Measurements from ENCODE around the gene DNM2.
A peak's percentile ranks its signal among the peaks of the same experiment; 100 is the strongest.

The DNM2 gene

DNA sequence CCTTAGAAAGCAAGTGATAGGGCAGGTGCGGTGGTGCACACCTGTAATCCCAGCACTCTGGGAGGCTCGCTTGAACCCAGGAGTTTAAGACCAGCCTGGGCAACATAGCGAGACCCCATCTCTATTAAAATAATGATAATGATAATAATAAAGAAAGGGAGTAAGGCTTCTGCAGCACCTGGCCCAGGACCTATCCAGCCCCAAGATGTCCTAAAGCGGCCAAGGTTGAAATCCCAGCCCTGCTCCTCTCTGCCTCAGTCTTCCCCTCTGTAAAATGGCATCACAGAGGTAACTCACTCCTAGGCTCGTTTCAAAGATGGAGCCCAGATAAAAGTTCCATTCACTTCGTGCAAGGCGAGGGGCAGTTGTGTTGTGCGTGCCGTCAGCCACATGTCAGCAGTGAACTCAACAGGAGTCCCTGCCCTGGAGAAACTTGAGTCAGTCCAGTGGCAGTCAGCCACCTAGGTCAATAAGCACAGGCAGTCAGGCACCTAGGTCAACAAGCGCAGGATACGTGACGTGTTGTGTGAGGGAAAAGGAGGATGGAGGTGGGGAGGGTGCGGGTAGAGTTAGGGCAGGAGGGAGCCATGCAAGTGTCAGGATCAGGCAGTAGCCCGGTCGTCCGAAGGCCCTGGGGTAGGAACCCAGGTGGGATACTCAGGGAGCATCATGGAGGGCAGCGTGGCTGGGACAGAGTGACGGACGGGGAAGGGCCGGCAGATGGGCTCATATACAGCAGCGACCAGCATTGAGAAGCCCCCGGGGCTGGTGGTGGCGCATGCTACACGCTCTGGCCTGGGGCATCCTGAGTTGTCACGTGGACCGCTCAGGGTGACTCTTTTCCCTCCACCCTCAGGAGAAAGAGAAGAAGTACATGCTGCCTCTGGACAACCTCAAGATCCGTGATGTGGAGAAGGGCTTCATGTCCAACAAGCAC is 101.5 kb downstream of the DNM2 start:
- H3K27me3 Mint-ChIP-seq = no peaks in the 10 kb centered on the region
- DNase-seq = no peak
- H3K36me3 Mint-ChIP-seq = peaks cover 41% of the 10 kb centered on the region
- CTCF ChIA-PET = interaction anchor here (1.2 to 2.9 kb wide), 2 partner anchors 102 to 118 kb away, joined by 4 to 18 read pairs; partner anchors contain the start of gene DNM2
- peaks cover 8% of the 10 kb centered on the region for H3K4me1 Mint-ChIP-seq
- peak overlapping the region; percentile 71 for H3K27ac Mint-ChIP-seq
- no peak overlapping the region for H3K4me3 Mint-ChIP-seq
- no peaks in the 10 kb centered on the region for H3K9me3 Mint-ChIP-seq

DNA sequence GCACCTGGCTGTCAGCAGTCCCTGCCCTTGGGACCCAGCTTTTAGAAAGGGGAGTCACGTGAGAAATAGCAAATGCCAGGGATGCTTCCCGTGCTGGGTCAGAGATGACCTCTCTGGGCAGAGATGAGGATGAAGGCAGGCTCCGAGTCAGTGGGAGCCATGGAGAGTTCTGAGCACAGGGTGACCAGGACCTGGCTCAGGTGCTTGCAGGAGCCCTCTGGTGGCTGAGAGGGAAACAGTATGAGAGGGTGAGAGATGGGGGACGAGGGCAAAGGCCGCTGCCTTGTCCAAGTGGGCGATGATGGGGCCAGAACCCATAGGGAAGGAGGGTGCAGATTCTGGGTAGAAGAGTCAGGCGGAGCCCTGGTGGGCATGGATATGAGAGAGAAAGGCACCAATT is 102.3 kb downstream of the DNM2 start:
- no peaks in the 10 kb centered on the region for H3K27me3 Mint-ChIP-seq
- H3K9me3 Mint-ChIP-seq = no peaks in the 10 kb centered on the region
- H3K4me3 Mint-ChIP-seq = no peak overlapping the region
- peaks cover 41% of the 10 kb centered on the region for H3K36me3 Mint-ChIP-seq
- H3K4me1 Mint-ChIP-seq = peaks cover 8% of the 10 kb centered on the region
- CTCF ChIA-PET = interaction anchor here (0.9 to 2.9 kb wide), 5 partner anchors 10 to 118 kb away, joined by 3 to 18 read pairs (median 4); partner anchors contain the start of genes DNM2 and TMED1
- H3K27ac Mint-ChIP-seq = peak overlapping the region; percentile 71
- no peak for DNase-seq

DNA sequence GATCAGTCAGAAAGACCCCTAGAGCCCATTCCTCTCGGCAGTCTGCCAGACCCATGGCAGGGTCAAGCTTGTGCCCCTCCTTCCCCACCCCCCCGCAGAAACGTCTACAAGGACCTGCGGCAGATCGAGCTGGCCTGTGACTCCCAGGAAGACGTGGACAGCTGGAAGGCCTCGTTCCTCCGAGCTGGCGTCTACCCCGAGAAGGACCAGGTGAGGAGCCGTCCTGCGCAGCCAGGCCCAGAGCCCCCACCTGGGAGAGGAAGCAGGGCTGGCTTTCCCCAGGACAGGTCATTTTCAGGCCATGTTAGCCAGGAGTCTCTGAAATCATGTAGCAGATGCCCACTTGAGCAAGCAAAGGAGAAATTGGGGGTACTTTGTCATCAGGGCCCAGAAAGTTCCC is 105.8 kb downstream of the DNM2 start:
- DNase-seq = no peak
- CTCF ChIA-PET = interaction anchor here (0.7 kb wide), 1 partner anchor 35 kb away, joined by 3 read pairs; no protein-coding TSS in a partner anchor
- peaks cover 42% of the 10 kb centered on the region for H3K36me3 Mint-ChIP-seq
- H3K27ac Mint-ChIP-seq = no peak overlapping the region
- H3K4me1 Mint-ChIP-seq = peaks cover 8% of the 10 kb centered on the region
- H3K27me3 Mint-ChIP-seq = no peaks in the 10 kb centered on the region
- H3K4me3 Mint-ChIP-seq = no peak overlapping the region
- H3K9me3 Mint-ChIP-seq = no peaks in the 10 kb centered on the region

DNA sequence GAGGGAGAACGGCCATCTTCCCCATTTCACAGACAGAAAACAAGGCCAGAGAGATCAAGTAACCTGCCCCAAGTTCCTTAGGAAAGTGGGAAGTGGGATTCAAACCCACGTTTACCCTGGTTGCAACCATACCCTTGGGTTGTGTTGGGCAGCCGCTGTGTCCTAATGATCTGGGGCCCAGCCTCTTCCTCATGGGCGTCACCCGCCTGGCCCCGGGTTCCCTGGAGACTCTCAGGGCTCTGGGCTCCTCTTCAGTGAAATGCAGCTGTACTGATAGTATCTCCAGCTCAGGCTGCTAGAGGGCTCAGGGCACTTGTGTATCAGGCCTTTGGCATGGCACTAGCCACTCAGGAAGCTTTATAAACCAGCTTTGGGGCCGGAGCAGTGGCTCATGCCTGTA is 108.4 kb downstream of the DNM2 start:
- Mint-ChIP-seq H3K9me3 (no peaks in the 10 kb centered on the region), H3K27me3 (no peaks in the 10 kb centered on the region), H3K36me3 (peaks cover 29% of the 10 kb centered on the region), H3K27ac (no peak overlapping the region), H3K4me1 (no peaks in the 10 kb centered on the region), H3K4me3 (no peak overlapping the region)
- CTCF ChIA-PET = interaction anchor here (1.4 to 1.5 kb wide), 2 partner anchors 9 to 38 kb away, joined by 4 to 6 read pairs; partner anchors contain the start of gene TMED1
- DNase-seq = no peak

DNA sequence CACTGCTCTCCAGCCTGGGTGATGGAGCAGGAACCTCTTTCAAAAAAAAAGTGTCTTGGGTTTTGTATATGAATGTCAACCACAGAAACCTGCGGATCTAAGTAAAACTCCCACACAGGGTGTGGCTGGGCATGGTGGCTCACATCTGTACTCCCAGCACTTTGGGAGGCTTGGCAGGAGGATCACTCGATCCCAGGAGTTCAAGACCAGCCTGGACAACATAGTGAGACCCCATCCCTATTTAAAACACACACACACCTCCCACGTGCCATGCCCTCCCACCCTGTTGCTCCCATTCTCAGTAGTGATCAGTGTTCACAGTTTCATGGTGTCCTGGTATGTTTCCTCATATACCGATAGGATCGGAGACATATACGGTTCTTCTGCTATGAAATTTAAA is 109.0 kb downstream of the DNM2 start:
- Mint-ChIP-seq H3K27ac (no peak overlapping the region), H3K4me1 (no peaks in the 10 kb centered on the region), H3K36me3 (peaks cover 26% of the 10 kb centered on the region), H3K4me3 (no peak overlapping the region), H3K9me3 (no peaks in the 10 kb centered on the region), H3K27me3 (no peaks in the 10 kb centered on the region)
- CTCF ChIA-PET = interaction anchor here (0.9 to 1.5 kb wide), 3 partner anchors 9 to 125 kb away, joined by 3 to 6 read pairs (median 4); partner anchors contain the start of genes QTRT1 and TMED1
- DNase-seq = no peak

DNA sequence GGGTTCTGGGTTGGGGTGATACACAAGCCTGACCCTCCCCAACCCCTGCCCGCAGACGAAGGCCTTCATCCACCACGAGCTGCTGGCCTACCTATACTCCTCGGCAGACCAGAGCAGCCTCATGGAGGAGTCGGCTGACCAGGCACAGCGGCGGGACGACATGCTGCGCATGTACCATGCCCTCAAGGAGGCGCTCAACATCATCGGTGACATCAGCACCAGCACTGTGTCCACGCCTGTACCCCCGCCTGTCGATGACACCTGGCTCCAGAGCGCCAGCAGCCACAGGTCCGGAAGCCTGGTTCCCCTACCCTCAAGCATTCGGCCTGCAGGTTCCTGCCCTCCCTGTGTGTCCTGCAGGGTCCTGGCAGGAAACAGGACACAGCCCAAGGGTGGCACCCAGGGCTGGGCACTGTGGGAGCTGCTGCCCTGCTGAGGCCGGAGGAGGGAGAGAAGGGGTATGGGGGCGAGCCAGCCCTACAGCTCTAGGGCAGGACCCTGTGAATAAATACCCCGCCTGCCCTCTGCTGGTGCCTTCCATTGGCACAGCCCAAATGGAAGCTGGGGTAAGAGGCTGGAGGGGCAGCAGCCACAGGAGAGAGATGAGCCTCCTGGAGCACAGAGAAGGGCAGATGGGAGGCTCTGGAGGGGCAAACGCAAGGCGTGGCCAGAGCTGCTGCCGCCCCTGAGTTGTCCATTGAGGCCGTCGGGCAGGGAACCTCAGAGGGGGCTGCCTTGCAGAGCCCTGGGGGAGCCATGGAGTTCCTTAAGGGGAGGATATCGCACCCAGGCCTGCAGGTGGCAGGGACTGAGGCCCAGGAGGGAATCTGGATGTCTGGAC is 111.3 kb downstream of the DNM2 start:
- no peak overlapping the region for H3K27ac Mint-ChIP-seq
- DNase-seq = no peak
- CTCF ChIA-PET = interaction anchor here (1.0 to 1.5 kb wide), 4 partner anchors 11 to 112 kb away, joined by 3 to 6 read pairs (median 4); no protein-coding TSS in a partner anchor
- no peaks in the 10 kb centered on the region for H3K4me1 Mint-ChIP-seq
- no peak overlapping the region for H3K4me3 Mint-ChIP-seq
- H3K9me3 Mint-ChIP-seq = no peaks in the 10 kb centered on the region
- H3K27me3 Mint-ChIP-seq = no peaks in the 10 kb centered on the region
- peaks cover 34% of the 10 kb centered on the region for H3K36me3 Mint-ChIP-seq

DNA sequence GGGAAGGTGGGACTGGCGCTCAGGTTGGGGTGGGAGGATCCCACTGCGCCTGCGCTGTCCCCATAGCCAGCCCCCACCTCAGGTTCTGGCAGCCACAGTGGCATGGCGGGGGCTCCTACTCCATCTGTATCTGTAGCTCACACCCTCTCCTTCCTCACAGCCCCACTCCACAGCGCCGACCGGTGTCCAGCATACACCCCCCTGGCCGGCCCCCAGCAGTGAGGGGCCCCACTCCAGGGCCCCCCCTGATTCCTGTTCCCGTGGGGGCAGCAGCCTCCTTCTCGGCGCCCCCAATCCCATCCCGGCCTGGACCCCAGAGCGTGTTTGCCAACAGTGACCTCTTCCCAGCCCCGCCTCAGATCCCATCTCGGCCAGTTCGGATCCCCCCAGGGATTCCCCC is 112.1 kb downstream of the DNM2 start:
- Mint-ChIP-seq H3K9me3 (no peaks in the 10 kb centered on the region), H3K27me3 (no peaks in the 10 kb centered on the region), H3K27ac (no peak overlapping the region), H3K4me1 (no peaks in the 10 kb centered on the region), H3K4me3 (no peak overlapping the region), H3K36me3 (peaks cover 29% of the 10 kb centered on the region)
- DNase-seq = no peak
- CTCF ChIA-PET = interaction anchor here (1.0 kb wide), 1 partner anchor 113 kb away, joined by 4 read pairs; no protein-coding TSS in a partner anchor

DNA sequence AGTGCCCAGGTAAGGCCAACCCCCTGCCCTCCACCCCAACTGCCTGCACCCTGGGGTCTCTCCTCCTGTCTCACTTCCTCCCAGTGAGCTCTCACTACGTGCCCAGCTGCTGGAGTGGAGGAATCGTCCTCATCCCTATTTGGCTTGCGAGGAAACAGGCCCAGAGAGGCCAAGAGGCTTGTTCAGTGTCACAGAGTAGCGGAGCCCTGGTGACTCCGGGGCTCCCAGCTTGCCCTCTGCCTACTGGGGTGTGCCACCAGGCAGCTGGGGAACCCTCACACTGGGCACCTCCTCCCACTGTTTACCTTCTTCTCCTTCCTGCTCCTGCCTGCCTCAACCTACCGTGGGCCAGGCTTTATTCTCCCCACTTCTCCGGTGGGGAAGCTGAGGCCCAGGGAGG is 112.5 kb downstream of the DNM2 start:
- peaks cover 28% of the 10 kb centered on the region for H3K36me3 Mint-ChIP-seq
- H3K27me3 Mint-ChIP-seq = no peaks in the 10 kb centered on the region
- no peak overlapping the region for H3K4me3 Mint-ChIP-seq
- CTCF ChIA-PET = no interaction called here
- DNase-seq = no peak
- H3K27ac Mint-ChIP-seq = no peak overlapping the region
- no peaks in the 10 kb centered on the region for H3K9me3 Mint-ChIP-seq
- peaks cover 3% of the 10 kb centered on the region for H3K4me1 Mint-ChIP-seq

DNA sequence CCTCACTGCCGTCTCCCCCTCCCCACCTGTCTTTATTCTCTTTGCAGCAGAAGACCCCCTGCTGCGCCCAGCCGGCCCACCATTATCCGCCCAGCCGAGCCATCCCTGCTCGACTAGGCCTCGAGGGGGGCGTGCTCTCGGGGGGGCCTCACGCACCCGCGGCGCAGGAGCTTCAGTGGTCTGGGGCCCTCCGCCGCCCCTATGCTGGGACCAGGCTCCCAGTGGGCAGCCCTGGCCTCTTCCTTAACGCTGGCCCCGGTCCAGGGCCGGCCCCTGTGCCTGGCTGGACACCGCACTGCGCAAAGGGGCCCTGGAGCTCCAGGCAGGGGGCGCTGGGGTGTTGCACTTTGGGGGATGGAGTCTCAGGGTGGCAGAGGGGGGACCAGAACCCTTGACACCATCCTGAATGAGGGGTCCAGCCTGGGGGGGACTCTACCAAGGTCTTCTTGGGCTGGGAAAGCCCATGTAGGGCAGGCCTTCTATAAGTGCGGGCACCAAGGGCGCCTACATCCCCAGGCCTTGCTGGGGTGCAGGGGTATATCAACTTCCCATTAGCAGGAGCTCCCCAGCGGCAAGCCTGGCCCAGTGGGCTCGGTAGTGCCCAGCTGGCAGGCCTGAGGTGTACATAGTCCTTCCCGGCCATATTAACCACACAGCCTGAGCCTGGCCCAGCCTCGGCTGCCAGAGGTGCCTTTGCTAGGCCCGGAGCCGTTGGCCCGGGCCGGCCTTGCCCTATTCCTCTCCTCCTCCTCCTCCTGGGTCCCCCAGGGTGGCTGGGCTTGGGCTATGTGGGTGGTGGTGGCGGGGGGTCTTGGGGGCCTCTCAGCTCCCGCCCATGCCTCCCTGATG is 113.3 kb downstream of the DNM2 start:
- Mint-ChIP-seq H3K4me1 (peaks cover 6% of the 10 kb centered on the region), H3K9me3 (peaks cover 2% of the 10 kb centered on the region), H3K4me3 (no peak overlapping the region), H3K27ac (no peak overlapping the region), H3K27me3 (peaks cover 4% of the 10 kb centered on the region), H3K36me3 (peaks cover 26% of the 10 kb centered on the region)
- CTCF ChIA-PET = no interaction called here
- no peak for DNase-seq

DNA sequence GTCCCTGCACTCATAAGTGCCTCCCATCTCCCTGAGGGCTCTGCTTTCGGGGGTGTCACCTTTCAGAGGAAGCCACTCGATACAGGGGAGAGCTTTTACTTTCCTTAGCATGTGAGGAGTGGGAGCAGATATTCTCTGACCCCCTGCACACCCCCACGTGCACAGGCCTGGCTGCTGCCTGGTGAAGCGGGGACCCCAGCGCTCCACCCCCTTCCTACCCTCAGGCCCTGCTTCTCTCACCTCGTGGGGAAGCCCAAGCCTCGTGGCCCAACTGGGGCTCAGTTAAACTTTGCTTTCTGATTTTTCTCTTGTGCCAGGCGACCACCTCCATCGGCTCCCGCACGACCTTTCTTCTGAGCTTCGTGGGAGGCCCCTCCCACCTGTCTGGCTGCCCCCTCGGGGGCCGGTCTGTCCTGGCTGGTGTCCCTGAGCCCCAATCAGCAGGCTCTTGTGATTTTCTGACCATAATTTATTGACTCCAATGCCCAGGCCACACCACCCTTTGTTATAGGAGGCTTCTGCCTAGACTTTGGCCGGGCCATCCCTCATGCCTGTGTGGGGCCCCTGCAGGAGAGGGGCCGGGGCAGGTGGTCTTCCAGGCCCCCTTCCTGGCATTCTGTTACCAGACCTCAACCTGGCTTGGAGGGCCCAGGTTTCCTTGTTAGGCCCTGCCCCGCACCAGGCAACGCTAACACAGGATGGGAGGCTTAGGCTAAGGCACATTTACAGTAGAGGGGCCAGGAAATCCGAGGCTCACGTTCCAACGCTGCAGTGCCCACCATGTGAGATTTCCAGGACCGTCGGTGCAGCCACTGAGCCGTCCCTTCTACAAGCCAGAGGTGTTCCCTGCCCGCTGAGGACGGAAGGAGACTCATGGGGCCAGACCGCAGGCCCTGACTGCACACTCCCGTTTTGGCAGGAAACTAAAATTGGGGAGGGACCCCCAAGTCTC is 114.4 kb downstream of the DNM2 start:
- Mint-ChIP-seq H3K27ac (no peak overlapping the region), H3K4me3 (no peak overlapping the region), H3K9me3 (peaks cover 11% of the 10 kb centered on the region), H3K4me1 (peaks cover 15% of the 10 kb centered on the region), H3K27me3 (peaks cover 4% of the 10 kb centered on the region), H3K36me3 (peaks cover 32% of the 10 kb centered on the region)
- CTCF ChIA-PET = interaction anchor here (1.3 kb wide), 1 partner anchor 32 kb away, joined by 3 read pairs; no protein-coding TSS in a partner anchor
- DNase-seq = no peak

DNA sequence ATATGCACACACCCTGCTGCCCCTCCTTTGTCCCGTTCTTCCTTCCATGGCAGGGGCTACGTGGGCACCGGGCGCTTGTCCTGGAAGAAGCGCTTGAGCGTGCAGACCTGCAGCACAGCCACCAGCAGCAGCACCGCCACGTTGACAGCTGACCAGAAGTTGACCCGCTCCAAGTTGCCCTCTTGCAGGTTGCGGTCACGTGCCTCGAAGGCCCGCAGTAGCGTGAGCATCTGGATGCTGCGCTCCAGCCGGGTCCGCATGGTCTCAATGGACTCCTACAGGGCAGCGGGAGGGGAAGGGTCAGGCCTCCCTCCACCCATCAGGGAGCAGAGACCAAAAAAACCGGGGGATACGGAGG is 115.0 kb downstream of the DNM2 start:
- peaks cover 15% of the 10 kb centered on the region for H3K4me1 Mint-ChIP-seq
- DNase-seq = no peak
- H3K4me3 Mint-ChIP-seq = no peak overlapping the region
- peaks cover 11% of the 10 kb centered on the region for H3K9me3 Mint-ChIP-seq
- peaks cover 4% of the 10 kb centered on the region for H3K27me3 Mint-ChIP-seq
- H3K36me3 Mint-ChIP-seq = peaks cover 32% of the 10 kb centered on the region
- H3K27ac Mint-ChIP-seq = no peak overlapping the region
- CTCF ChIA-PET = interaction anchor here (1.3 kb wide), 1 partner anchor 32 kb away, joined by 3 read pairs; no protein-coding TSS in a partner anchor

DNA sequence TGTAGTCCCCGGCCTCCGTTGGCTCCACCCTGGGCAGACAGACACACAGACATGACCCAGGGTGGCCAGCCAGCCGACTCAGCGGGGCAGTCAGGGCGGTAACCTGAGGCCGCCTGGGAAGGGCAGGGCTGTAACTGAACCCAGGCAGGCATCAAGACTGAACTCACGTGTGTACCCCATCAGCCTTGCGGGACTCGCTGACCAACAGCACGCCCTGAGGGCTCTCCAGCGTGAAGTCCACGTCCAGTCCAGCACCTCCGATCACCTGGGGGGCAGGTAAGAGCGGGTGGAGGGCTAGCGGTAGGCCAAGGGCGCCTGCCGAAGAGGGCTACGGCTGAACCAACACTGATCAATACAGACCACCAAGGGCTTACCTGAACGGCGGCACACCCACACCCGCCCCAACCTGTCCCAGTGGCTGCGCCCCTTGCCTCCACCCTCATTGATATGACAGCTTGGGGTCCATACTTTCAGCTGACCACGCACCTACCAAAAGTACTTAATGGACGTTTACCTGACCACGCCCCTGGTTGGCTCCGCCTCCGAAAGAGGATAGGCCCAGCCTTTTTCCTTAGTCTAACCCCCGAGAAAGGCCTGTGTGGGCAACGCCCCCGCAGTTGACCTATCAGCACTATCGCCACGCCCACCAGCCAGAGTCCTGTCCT is 117.3 kb downstream of the DNM2 start:
- H3K36me3 Mint-ChIP-seq = peaks cover 26% of the 10 kb centered on the region
- H3K9me3 Mint-ChIP-seq = peaks cover 13% of the 10 kb centered on the region
- peaks cover 4% of the 10 kb centered on the region for H3K27me3 Mint-ChIP-seq
- peak overlapping the region; percentile 91 for H3K4me3 Mint-ChIP-seq
- CTCF ChIA-PET = interaction anchor here (0.6 to 4.9 kb wide), 6 partner anchors 9 to 682 kb away, joined by 3 to 37 read pairs (median 4); partner anchors contain the start of gene DNM2
- DNase-seq = no peak
- H3K27ac Mint-ChIP-seq = peak overlapping the region; percentile 98
- H3K4me1 Mint-ChIP-seq = peaks cover 15% of the 10 kb centered on the region
